GM19351 (cell line): ENCODE measurements around the gene CLIC3.
A peak's percentile ranks its signal among the peaks of the same experiment; 100 is the strongest.

Experiments used
- ATAC-seq: cut with Tn5 transposase; IDR thresholded peaks from one replicate; pipeline ENCODE4 v1.9.1; 2021; ENCODE audit warnings: mild to moderate bottlenecking, moderate library complexity; ENCODE audit not compliant: unreplicated experiment

The CLIC3 gene

GRCh38 chr9:137031904-137032640 is 35.7 kb upstream of the CLIC3 start, which contains the start of gene FUT7:
TSS of gene FUT7 (minus strand) at chr9:137032088. CDS start at chr9:137031991, 97 bp downstream.
- ATAC-seq = no peak

GRCh38 chr9:137030538-137031527 is 34.5 kb upstream of the CLIC3 start:
- ATAC-seq = no peak

GRCh38 chr9:137030006-137030405 is 33.6 kb upstream of the CLIC3 start:
- no peak for ATAC-seq

- ATAC-seq = peak; percentile 42
Measured at GRCh38 chr9:137029058-137029936, 32.9 kb upstream of the CLIC3 start.

GRCh38 chr9:137028263-137029057 is 32.1 kb upstream of the CLIC3 start:
- no peak for ATAC-seq

- ATAC-seq = no peak
Measured at GRCh38 chr9:137027369-137028262, 31.2 kb upstream of the CLIC3 start, which contains the start of gene ABCA2. TSS of gene ABCA2 (minus strand) at chr9:137028237. CDS start at chr9:137028140, 97 bp downstream.

GRCh38 chr9:137026828-137027227 is 30.5 kb upstream of the CLIC3 start:
- no peak for ATAC-seq

GRCh38 chr9:137026384-137026783 is 30.0 kb upstream of the CLIC3 start:
- no peak for ATAC-seq

- ATAC-seq = no peak
Measured at GRCh38 chr9:137025517-137025966, 29.2 kb upstream of the CLIC3 start.

GRCh38 chr9:137023583-137023991 is 27.2 kb upstream of the CLIC3 start:
- no peak for ATAC-seq

- ATAC-seq = no peak
Measured at GRCh38 chr9:137023157-137023556, 26.8 kb upstream of the CLIC3 start.

- no peak for ATAC-seq
Measured at GRCh38 chr9:137022662-137023008, 26.3 kb upstream of the CLIC3 start.

GRCh38 chr9:137021979-137022661 is 25.8 kb upstream of the CLIC3 start:
- ATAC-seq = no peak

GRCh38 chr9:137021568-137021978 is 25.2 kb upstream of the CLIC3 start:
- no peak for ATAC-seq

- no peak for ATAC-seq
Measured at GRCh38 chr9:137020771-137021567, 24.6 kb upstream of the CLIC3 start.

- ATAC-seq = no peak
Measured at GRCh38 chr9:137019891-137020683, 23.7 kb upstream of the CLIC3 start.
